NCI-H1436 (cell line): ENCODE data around the gene NDUFB6.
"Not testable (repeated sequence)": the region's sequence is repeated elsewhere in the genome, so short reads cannot be mapped to it uniquely, and the experiment has no call there.

Experiments used
- DNase-seq: peaks from one replicate; lab custom pipeline; 2025; lab: John Stamatoyannopoulos, UW

NDUFB6 gene

DNA sequence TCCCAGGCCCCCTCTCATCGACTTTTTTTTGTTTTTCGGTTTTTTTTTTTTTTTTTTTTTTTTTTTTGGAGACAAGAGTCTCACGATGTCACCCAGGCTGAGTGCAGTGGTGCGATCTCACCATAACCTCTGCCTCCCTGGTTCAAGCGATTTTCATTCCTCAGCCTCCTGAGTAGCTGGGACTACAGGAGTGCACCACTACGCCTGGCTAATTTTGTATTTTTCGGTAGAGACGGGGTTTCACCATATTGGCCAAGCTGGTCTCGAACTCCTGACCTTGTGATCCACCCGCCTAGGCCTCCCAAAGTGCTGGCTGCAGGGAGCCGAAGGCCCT is 48.4 kb downstream of the NDUFB6 start:
- DNase-seq = not testable (repeated sequence)

DNA sequence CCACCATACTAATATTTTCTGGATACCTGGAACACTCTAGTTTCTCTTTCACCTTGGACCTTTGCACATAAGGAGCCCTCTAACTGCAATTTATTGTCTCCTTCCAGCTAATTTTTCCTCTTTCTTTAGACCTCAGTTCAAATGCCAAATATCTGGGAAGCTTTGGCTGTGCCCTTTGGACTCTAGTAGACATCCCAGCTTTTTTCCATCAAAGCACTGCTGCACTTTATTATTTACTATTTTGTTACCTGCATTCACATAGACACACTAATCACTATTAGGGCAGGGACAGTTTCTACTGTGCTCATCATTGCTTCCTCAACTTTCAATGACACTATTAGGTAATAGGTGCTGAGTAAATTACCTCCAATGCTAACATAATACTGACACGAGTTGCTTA is 49.0 kb downstream of the NDUFB6 start:
- DNase-seq = no peak

DNA sequence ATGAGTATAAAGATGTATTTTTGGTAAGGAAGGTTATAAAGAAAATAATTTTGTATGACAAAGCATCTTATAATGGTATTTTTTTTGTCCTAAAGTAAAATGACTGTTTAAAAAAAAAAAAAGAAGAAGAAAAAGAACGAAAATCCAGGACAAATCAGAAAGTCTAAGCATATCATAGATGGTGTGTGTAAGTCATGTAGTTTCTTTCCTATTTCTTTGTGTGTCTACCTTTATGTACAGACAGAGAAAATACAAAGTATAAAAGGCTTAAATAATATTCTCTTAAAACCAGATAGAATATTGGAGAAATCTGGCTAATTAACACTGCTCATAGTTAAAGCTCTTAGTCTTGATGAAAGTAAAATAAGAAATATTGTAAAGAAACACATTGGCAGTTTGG is 54.7 kb downstream of the NDUFB6 start:
- no peak for DNase-seq

DNA sequence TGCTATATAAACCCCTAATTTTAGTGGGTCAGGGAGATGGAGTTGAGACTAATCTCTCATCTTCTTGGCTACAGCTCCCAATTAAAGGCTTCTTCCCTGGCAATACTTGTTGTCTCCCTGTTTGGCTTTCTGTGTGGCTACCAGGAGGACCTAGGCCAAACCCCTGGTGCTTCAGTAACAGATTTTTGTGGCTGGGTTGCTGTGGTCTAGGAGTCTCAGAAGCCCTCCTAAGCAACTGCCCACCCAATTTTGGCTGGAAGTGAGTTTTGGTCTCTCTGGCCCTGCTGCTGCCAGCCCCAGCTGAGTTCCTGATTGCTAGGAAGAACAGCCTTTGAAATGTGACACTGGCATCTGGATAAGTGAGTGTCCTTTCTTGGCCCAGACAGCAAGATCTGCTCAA is 56.7 kb downstream of the NDUFB6 start:
- DNase-seq = no peak

DNA sequence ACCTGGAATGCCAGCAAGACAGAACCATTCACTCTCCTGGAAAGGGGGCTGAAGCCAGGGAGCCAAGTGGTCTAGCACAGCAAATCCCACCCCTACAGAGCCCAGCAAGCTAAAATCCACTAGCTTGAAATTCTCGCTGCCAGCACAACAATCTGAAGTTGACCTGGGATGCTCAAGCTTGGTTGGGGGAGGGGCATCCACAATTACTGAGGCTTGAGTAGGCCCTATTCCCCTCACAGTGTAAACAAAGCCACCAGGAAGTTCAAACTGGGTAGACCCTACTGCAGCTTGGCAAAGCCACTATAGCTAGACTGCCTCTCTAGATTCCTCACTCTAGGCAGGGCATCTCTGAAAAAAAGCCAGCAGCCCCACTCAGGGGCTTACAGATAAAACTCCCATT is 64.2 kb downstream of the NDUFB6 start:
- DNase-seq = no peak

DNA sequence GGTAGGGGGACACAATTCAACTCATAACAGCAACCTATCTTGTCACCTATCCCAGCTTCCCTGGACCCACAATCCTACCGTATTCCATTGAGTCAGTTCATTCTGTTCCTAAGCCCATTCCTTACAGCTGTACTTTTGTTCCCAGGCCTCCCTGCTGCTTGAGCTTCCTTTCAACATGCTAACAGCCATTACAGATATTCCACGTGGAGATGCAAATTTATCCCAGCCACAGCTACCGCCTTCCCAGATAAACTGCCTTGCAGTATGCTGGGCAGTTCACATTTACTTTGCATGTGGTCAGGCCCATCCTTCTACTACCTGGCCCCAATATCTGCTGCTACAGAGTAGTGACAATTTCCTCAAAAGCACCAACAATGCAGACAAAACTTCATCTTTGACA is 70.0 kb downstream of the NDUFB6 start:
- DNase-seq = no peak
